ENCODE measurements around the gene TAS2R7. TPM values are rescaled to one million over a fixed set of nuclear protein-coding genes. Genes with fewer than 3 reads are reported as not detected.

TAS2R7 gene
- total and polyA plus RNA-seq, 10 of the 15 experiments (the other 5 are each of a cell fraction or from before 2014, with no cell fraction given), result not detected

GRCh38 chr12:10829994-10830393 lies 27.6 kb upstream of the TAS2R7 start:
- no peak overlapping the region for H3K4me3 ChIP-seq
- H3K27me3 ChIP-seq (replicated peaks in 1 of 2; ENCODE audit: control insufficient read depth in 2 of 2, insufficient read depth in 2 of 2, low read length in 1 of 2), result no peaks in the 10 kb centered on the region
- ChIA-PET CTCF (no interaction called here), POLR2A (no interaction called here), RAD21 (ENCODE audit: unreplicated experiment) (no interaction called here), SMC1A (ENCODE audit: uncharacterized antibody, unreplicated experiment) (no interaction called here)
- no peak overlapping the region for H3K4me2 ChIP-seq (ENCODE audit: control insufficient read depth, insufficient read depth)
- WGBS (ENCODE audit: insufficient coverage, insufficient replicate concordance, low lambda C conversion rate, missing lambda C conversion rate), result 90% methylated on average over 1 of the region's 1 CpG
- TF ChIP-seq ATF3 (IDR thresholded peaks at IDR 0.05; ENCODE audit: borderline replicate concordance, extremely low read depth, low read depth, low read length) (no peak), BHLHE40 (IDR thresholded peaks at IDR 0.05; ENCODE audit: borderline replicate concordance in 1 of 2, low read depth in 2 of 2, low read length in 1 of 2) (no peak), EED (IDR thresholded peaks at IDR 0.05; ENCODE audit: low read depth) (no peak), PAX5 (IDR thresholded peaks at IDR 0.05; ENCODE audit: borderline replicate concordance, low read depth, low read length) (no peak), POU2F2 (IDR thresholded peaks at IDR 0.05; ENCODE audit: borderline replicate concordance, low read depth, low read length) (no peak), E2F8 (IDR thresholded peaks at IDR 0.05; ENCODE audit: low read depth, partially characterized antibody) (no peak), TARDBP (IDR thresholded peaks at IDR 0.05; ENCODE audit: borderline replicate concordance) (no peak), ZBTB11 (CRISPR knock-in tag; IDR thresholded peaks at IDR 0.05) (no peak), FOXK2 (IDR thresholded peaks at IDR 0.05) (no peak), ZSCAN29 (IDR thresholded peaks at IDR 0.05) (no peak)
- no peaks in the 10 kb centered on the region for H3K36me3 ChIP-seq (ENCODE audit: control insufficient read depth in 2 of 2, insufficient read depth in 2 of 2, low read length in 1 of 2)
- H2AFZ ChIP-seq (ENCODE audit: control insufficient read depth, low read depth, low read length), result no peak overlapping the region
- BruUV-seq (replicated peaks), result no TSS peak
- no peak overlapping the region for H3K9ac ChIP-seq (ENCODE audit: control insufficient read depth, insufficient read depth, low read length)
- no peaks in the 10 kb centered on the region for H3K4me1 ChIP-seq (ENCODE audit: control insufficient read depth, insufficient read depth, low read length)
- FAIRE-seq (no peak), DNase-seq (ENCODE audit: low read depth, low spot score) (no peak), ATAC-seq (no peak)
- no peaks in the 10 kb centered on the region for H3K9me3 ChIP-seq (replicated peaks; ENCODE audit: control insufficient read depth, insufficient read depth, low read length)
- H4K20me1 ChIP-seq (ENCODE audit: control insufficient read depth, insufficient read depth), result no peaks in the 10 kb centered on the region
- intact Hi-C loops (cut with micrococcal nuclease; ENCODE audit: unreplicated experiment), result no loop called here
- in situ Hi-C loops (cut with MboI), result no loop called here
- H3K79me2 ChIP-seq (ENCODE audit: control insufficient read depth, insufficient read depth, low read length), result no peaks in the 10 kb centered on the region
- no peak overlapping the region for H3K27ac ChIP-seq (ENCODE audit: control insufficient read depth, insufficient read depth)
